Uterus (tissue), 4 donors: ENCODE data around the gene PLCD4. TPM values are rescaled to one million over a fixed set of nuclear protein-coding genes. Genes with fewer than 3 reads are reported as not detected.

Experiments
- DNase-seq, 2 donors: peaks; one replicate each; pipeline ENCODE4 v3.0.0-alpha.2; 2019 to 2020
- H3K27ac ChIP-seq, 2 donors: fragments of 200-600 bp; sonication (generic); 1 replicate in 1 of 2; 2 replicates in 1 of 2; pipeline ENCODE4 v1.5.1; 2016 to 2018
- H3K27me3 ChIP-seq, 2 donors: fragments of 200-600 bp; sonication (generic); one replicate each; pipeline ENCODE4 v1.5.1; 2018 to 2019; ENCODE audit warnings: control low read depth in 1 of 2
- H3K36me3 ChIP-seq, 2 donors: fragments of 200-600 bp; sonication (generic); one replicate each; pipeline ENCODE4 v1.5.1; 2019; ENCODE audit warnings: control low read depth in 1 of 2
- H3K4me1 ChIP-seq, 2 donors: fragments of 200-600 bp; sonication (generic); one replicate each; pipeline ENCODE4 v1.5.1; 2018 to 2019; ENCODE audit warnings: control low read depth in 1 of 2
- H3K4me3 ChIP-seq, 2 donors: fragments of 200-600 bp; sonication (generic); 1 replicate in 1 of 2; 2 replicates in 1 of 2; pipeline ENCODE4 v1.5.1; 2018 to 2019; ENCODE audit warnings: mild to moderate bottlenecking in 1 of 2
- H3K9me3 ChIP-seq, 2 donors: fragments of 200-600 bp; sonication (generic); one replicate each; pipeline ENCODE4 v1.5.1; 2019; ENCODE audit warnings: control low read depth in 1 of 2
- CTCF ChIP-seq, 4 experiments: fragments of 200-600 bp in 2 of 4; fragments of 450-650 bp in 2 of 4; sonication (generic) in 2 of 4; IDR thresholded peaks; one replicate each; pipeline ENCODE4 v1.5.1; 2016 to 2019; ENCODE audit warnings: antibody characterized with exemption in 4 of 4, mild to moderate bottlenecking in 2 of 4, moderate library complexity in 1 of 4
- POLR2A ChIP-seq, 2 donors: fragments of 450-650 bp; IDR thresholded peaks; one replicate each; pipeline ENCODE4 v1.6.1; 2016; ENCODE audit warnings: antibody characterized with exemption in 2 of 2, mild to moderate bottlenecking in 1 of 2, moderate library complexity in 1 of 2
- intact Hi-C: fragments of 100-400 bp; cut with DNase I; formaldehyde crosslinking; loops from one replicate; pipeline ENCODE4 v1.15.1; 2023; ENCODE audit warnings: low total_unique reads
- total RNA-seq, 4 donors: library from RNA; depleted of rRNA in 3 of 4; stranded (reverse); fragments of >200 nt in 3 of 4; gene quantifications; one replicate each; pipeline versions ENCODE4 v1.1.0 to v1.2.4, GENCODE V29; 2014 to 2023
- donor health status: DM: yes; HTN: yes; CAD: no.

Gene PLCD4
- 1 to 10 TPM in 2 of 4 donors, under 1 TPM in 1, not detected in 1; 0.26 to 2.4 (median 1.2) TPM for total RNA-seq

DNA sequence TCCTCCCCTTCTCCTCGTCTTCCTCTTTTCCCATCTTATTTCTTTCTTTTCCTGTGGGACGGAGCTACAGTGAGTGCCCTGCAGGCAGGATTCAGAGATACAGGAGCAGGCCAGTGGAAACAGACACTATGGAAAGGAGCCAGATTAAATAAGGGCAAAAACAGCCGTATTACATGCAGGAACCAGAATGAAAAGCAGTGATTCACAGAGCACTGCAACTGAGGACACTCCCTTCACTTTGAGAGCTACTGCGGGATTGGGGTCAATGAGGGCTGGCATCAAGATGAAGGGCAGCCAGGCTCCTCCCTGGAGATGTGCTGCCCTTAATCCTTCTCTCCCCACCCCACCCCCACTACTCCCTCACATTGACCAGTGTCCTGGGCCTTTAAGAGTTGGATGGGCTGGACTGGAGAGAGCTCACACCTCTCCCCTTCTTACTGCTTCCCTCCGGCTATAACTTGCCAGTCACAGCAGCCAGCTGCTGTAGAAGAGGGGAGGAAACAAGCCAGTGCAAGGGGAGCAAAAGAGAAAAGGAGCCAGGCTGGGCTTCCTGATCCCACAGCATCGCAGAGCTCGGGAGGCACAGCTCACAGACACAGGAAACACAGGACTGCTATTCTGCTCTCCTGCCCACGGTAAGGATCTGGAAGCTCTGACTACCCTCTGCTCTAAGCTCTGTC lies at the start of gene PLCD4:
Gene PLCD4 (plus strand): TSS at position 464 of the 680 bp plus-strand sequence. CDS start 7,841 bp downstream, outside the sequence.
- H3K27ac ChIP-seq = no peak within 1 kb of the TSS
- H3K4me3 ChIP-seq = no peak within 1 kb of the TSS
- intact Hi-C loops = no loop called here
- H3K4me1 ChIP-seq = no peaks in the 10 kb centered on the region
- no peaks in the 10 kb centered on the region for H3K36me3 ChIP-seq
- no peaks in the 10 kb centered on the region for H3K9me3 ChIP-seq
- H3K27me3 ChIP-seq = no peaks in the 10 kb centered on the region
- TF ChIP-seq CTCF (IDR thresholded peaks at IDR 0.05) (no peak), POLR2A (IDR thresholded peaks at IDR 0.05) (no peak)
- DNase-seq = no peak

DNA sequence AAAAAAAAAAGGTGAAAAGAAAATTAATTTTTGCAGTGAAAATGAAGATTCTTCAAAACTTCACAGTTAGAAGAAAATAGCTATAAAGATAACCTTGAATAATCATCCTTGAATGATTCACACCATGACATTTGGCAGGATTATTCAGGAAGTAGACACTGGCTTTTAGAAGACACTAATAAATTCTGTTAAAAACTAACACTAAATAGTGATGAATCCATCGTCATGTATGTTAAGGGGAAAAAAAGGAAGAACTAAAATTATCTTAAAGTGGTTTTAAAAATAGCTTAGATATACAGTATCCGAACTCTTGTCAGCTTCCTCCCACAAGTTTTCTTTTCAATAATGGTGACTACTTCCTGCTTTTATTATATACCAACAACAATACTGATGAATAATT lies 49.8 kb upstream of the PLCD4 start:
- Histone ChIP-seq H3K27me3 (no peaks in the 10 kb centered on the region), H3K27ac (no peak overlapping the region), H3K9me3 (no peaks in the 10 kb centered on the region), H3K4me3 (no peak overlapping the region), H3K36me3 (no peaks in the 10 kb centered on the region), H3K4me1 (no peaks in the 10 kb centered on the region)
- TF ChIP-seq CTCF (IDR thresholded peaks at IDR 0.05) (no peak), POLR2A (IDR thresholded peaks at IDR 0.05) (no peak)
- intact Hi-C loops = no loop called here
- no peak for DNase-seq

DNA sequence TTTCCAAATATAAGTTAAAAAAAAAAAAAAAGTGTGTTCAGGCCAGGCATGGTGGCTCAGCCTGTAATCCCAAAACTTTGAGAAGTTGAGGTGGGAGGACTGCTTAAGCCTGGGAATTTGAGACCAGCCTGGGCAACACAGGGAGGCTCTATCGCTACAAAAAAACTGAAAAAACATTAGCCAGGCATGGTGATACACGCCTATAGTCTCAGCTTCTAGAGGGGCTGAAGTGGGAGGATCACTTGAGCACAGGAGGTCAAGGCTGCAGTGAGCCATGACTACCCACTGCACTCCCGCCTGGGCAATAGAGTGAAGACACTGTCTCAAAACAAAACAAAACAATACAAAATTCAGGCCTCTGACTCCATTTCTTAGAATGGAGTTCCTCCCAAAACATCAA lies 48.7 kb upstream of the PLCD4 start:
- Histone ChIP-seq H3K27ac (no peak overlapping the region), H3K36me3 (no peaks in the 10 kb centered on the region)
- intact Hi-C loops = no loop called here

GRCh38 chr2:218564056-218564455 lies 43.6 kb upstream of the PLCD4 start:
- no peak for DNase-seq
- no peaks in the 10 kb centered on the region for H3K27me3 ChIP-seq
- TF ChIP-seq POLR2A (IDR thresholded peaks at IDR 0.05) (no peak), CTCF (IDR thresholded peaks at IDR 0.05) (no peak)
- intact Hi-C loops = no loop called here
- H3K9me3 ChIP-seq = no peaks in the 10 kb centered on the region
- no peak overlapping the region for H3K4me3 ChIP-seq
- H3K27ac ChIP-seq = no peak overlapping the region
- H3K36me3 ChIP-seq = no peaks in the 10 kb centered on the region
- H3K4me1 ChIP-seq = no peaks in the 10 kb centered on the region

More for the DNA sequence above, 48.7 kb upstream of the PLCD4 start:
- H3K4me1 ChIP-seq = no peaks in the 10 kb centered on the region
- no peaks in the 10 kb centered on the region for H3K9me3 ChIP-seq
- H3K4me3 ChIP-seq = no peak overlapping the region
- H3K27me3 ChIP-seq = no peaks in the 10 kb centered on the region
- no peak for DNase-seq
- TF ChIP-seq POLR2A (IDR thresholded peaks at IDR 0.05) (no peak), CTCF (IDR thresholded peaks at IDR 0.05) (no peak)

DNA sequence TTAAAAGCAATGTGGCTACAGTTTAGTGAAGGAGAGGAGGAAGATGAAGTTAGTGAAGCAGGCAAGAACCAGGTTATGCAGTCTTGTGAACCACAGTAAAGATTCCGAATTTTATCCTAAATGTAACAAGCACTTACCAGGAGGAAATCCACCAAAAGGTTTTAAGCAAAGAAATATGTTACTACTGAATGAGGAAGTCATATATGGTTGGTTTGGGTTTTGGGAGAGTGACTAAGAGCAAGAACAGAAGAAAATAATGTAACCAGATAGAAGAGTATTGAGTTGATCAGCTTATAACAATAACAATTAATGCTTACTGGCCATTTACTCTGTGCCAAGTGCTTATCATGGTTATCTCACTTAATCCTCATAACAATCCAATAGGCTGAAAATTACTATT lies 41.4 kb upstream of the PLCD4 start:
- TF ChIP-seq CTCF (IDR thresholded peaks at IDR 0.05) = no peak
- no peak for TF ChIP-seq POLR2A (IDR thresholded peaks at IDR 0.05)
- Histone ChIP-seq H3K27ac (no peak overlapping the region), H3K4me1 (peaks cover 0 to 13% of the 10 kb centered on the region in 2 donors), H3K36me3 (no peaks in the 10 kb centered on the region), H3K4me3 (no peak overlapping the region), H3K27me3 (no peaks in the 10 kb centered on the region), H3K9me3 (no peaks in the 10 kb centered on the region)
- no peak for DNase-seq
- intact Hi-C loops = no loop called here
